Left lung (tissue), 10 donors: ENCODE results near the gene CCDC175. TPM values are rescaled to one million over a fixed set of nuclear protein-coding genes. Genes with fewer than 3 reads are reported as not detected.

ENCODE experiments used
- ATAC-seq: fragments of 200-7000 bp; cut with Tn5 transposase; one replicate; pipeline ENCODE4 v1.9.1; 2020; ENCODE audit warnings: moderate library complexity
- DNase-seq, 4 donors: peaks; one replicate each; pipeline ENCODE4 v3.0.0-alpha.2; 2013 to 2020
- H3K27ac ChIP-seq, 2 donors: fragments of 200-600 bp; sonication (generic) in 1 of 2; one replicate each; pipeline versions ENCODE4 v1.5.0 to v1.8.0; 2020 to 2021
- H3K27me3 ChIP-seq, 2 donors: fragments of 200-600 bp; sonication (generic) in 1 of 2; one replicate each; pipeline versions ENCODE4 v1.5.0 to v1.8.0; 2020 to 2021
- H3K36me3 ChIP-seq, 2 donors: fragments of 200-600 bp; sonication (generic) in 1 of 2; one replicate each; pipeline versions ENCODE4 v1.5.0 to v1.8.0; 2020 to 2021
- H3K4me1 ChIP-seq, 2 donors: fragments of 200-600 bp; one replicate each; pipeline ENCODE4 v1.8.0; 2021
- H3K4me3 ChIP-seq, 2 donors: fragments of 200-600 bp; sonication (generic) in 1 of 2; one replicate each; pipeline versions ENCODE4 v1.5.0 to v1.8.0; 2020 to 2021; ENCODE audit warnings: mild to moderate bottlenecking in 1 of 2
- H3K9me3 ChIP-seq, 2 donors: fragments of 200-600 bp; sonication (generic) in 1 of 2; one replicate each; pipeline versions ENCODE4 v1.5.0 to v1.8.0; 2020 to 2021
- intact Hi-C, 2 donors: fragments of 100-400 bp; cut with DNase I; formaldehyde crosslinking; loops; one replicate each; pipeline versions ENCODE4 v1.11.2 to v1.14.2; 2022
- polyA plus RNA-seq, 6 donors: library from polyadenylated mRNA; unstranded; fragments of 120-200 nt; gene quantifications; one replicate each; pipeline ENCODE4 v1.2.1, GENCODE V29; 2013; ENCODE audit not compliant: insufficient read length in 6 of 6
- total RNA-seq, 2 donors: library from RNA; stranded (reverse); fragmentation: NEBNext Ultra II Directional; extraction: Animal tissue kit (Norgen Biotek cat#: 25700); gene quantifications; one replicate each; pipeline ENCODE4 v1.2.1, GENCODE V29; 2021
- TF ChIP-seq, protein P1 (sequence below), 2 donors: fragments of 200-600 bp; sonication (generic) in 1 of 2; IDR thresholded peaks; one replicate each; pipeline versions ENCODE4 v1.5.0 to v1.8.0; 2021; ENCODE audit warnings: antibody characterized with exemption in 2 of 2
- donor health status: DM: no; HTN: yes; CAD: no.
- donor health status: DM: no; HTN: no; CAD: no.

CCDC175 gene
- total and polyA plus RNA-seq, 8 donors = 0.30 to 0.66 (median 0.41) TPM; not detected in 3

DNA sequence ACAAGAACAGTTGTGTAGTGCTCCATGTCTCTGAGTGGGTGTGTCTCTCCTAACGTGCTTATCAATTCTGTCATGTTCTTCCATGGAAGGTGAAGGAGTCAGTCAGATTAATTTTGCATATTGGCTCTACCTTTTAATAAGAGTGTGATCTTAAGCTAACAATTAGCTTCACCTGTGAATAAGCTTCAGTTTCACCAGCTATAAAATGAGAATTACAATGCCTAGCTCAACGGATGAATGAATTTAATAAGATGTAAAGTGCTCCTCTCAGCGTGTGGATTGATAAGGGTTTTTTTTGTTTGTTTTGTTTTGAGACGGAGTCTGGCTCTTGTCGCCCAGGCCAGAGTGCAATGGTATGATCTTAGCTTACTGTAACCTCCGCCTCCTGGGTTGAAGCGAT, 32.7 kb downstream of the CCDC175 start:
- H3K9me3 ChIP-seq = no peaks in the 10 kb centered on the region
- H3K27ac ChIP-seq = no peak overlapping the region
- intact Hi-C loops = no loop called here
- ATAC-seq (no peak), DNase-seq (no peak)
- no peak overlapping the region for H3K4me3 ChIP-seq
- H3K36me3 ChIP-seq = no peaks in the 10 kb centered on the region
- TF ChIP-seq, protein P1, sequence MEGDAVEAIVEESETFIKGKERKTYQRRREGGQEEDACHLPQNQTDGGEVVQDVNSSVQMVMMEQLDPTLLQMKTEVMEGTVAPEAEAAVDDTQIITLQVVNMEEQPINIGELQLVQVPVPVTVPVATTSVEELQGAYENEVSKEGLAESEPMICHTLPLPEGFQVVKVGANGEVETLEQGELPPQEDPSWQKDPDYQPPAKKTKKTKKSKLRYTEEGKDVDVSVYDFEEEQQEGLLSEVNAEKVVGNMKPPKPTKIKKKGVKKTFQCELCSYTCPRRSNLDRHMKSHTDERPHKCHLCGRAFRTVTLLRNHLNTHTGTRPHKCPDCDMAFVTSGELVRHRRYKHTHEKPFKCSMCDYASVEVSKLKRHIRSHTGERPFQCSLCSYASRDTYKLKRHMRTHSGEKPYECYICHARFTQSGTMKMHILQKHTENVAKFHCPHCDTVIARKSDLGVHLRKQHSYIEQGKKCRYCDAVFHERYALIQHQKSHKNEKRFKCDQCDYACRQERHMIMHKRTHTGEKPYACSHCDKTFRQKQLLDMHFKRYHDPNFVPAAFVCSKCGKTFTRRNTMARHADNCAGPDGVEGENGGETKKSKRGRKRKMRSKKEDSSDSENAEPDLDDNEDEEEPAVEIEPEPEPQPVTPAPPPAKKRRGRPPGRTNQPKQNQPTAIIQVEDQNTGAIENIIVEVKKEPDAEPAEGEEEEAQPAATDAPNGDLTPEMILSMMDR (IDR thresholded peaks at IDR 0.05) = no peak
- H3K27me3 ChIP-seq = no peaks in the 10 kb centered on the region
- no peaks in the 10 kb centered on the region for H3K4me1 ChIP-seq

DNA sequence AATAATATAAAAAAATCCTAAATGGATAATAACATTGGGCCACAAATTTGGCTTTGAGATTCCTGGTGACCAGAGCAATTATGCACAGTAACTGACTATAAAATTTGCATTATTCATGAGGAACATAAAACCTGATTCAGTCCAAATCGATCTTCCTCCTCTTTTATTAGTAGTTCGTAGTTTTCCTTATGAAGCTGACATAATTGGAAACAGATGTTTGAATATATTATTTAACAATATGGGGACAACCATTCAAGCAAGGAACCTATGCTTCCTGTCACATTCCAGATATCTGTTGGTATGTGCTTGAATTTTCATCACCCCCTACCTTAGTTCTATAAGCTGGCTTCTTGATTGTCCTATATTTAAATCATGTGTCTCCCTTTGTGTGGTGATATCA, 34.9 kb downstream of the CCDC175 start:
- Histone ChIP-seq H3K27me3 (no peaks in the 10 kb centered on the region), H3K4me1 (no peaks in the 10 kb centered on the region), H3K27ac (no peak overlapping the region), H3K9me3 (no peaks in the 10 kb centered on the region), H3K4me3 (no peak overlapping the region), H3K36me3 (no peaks in the 10 kb centered on the region)
- DNase-seq (no peak), ATAC-seq (no peak)
- TF ChIP-seq, protein P1 (IDR thresholded peaks at IDR 0.05) = no peak
- intact Hi-C loops = no loop called here

DNA sequence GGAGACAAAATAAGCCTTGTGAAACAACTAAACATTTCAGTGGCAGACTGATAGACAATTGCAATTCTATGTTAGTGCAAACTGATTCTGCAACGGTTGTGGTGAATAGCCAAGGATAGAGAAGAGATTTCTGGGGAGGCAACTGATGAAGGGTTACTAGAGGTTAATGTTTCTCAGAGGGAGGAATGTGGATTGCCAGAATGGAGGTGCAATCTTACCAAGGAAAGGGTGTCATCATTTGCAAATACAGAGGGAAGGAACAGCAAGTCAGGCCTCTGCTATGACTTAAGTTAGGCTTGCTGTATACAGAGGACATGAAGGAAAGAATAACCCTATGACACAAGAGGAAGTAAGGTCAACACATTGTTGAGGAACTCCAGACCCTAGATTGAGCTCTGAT, 35.8 kb downstream of the CCDC175 start:
- H3K4me3 ChIP-seq = no peak overlapping the region

DNA sequence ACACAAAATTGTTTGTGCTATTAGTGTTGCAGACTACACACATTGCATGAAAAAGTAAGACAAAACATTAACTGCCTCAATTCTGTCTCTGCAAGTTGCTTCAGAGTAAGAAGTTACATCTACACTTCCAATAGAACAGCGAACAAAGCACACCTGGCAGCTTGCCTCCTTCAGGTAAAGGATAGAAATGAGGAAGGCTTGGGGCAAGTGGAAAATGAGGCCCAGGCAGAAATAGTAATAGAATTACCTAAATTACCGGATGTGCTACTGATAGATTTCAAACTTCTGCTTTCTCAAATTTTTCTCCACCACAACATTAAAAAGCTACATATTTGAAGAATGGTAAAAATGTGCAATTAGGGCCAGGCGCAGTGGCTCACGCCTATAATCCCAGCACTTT, 37.7 kb downstream of the CCDC175 start:
- H3K9me3 ChIP-seq = no peaks in the 10 kb centered on the region
- no peak overlapping the region for H3K27ac ChIP-seq
- intact Hi-C loops = no loop called here
- TF ChIP-seq, protein P1 (IDR thresholded peaks at IDR 0.05) = no peak
- DNase-seq = no peak
- no peaks in the 10 kb centered on the region for H3K36me3 ChIP-seq
- no peaks in the 10 kb centered on the region for H3K4me1 ChIP-seq
- H3K27me3 ChIP-seq = no peaks in the 10 kb centered on the region
- ATAC-seq = no peak
- no peak overlapping the region for H3K4me3 ChIP-seq

More for the DNA sequence above, 35.8 kb downstream of the CCDC175 start:
- H3K9me3 ChIP-seq = no peaks in the 10 kb centered on the region
- TF ChIP-seq, protein P1 (IDR thresholded peaks at IDR 0.05) = no peak
- DNase-seq (no peak), ATAC-seq (no peak)
- H3K27me3 ChIP-seq = no peaks in the 10 kb centered on the region
- no peak overlapping the region for H3K27ac ChIP-seq
- H3K36me3 ChIP-seq = no peaks in the 10 kb centered on the region
- intact Hi-C loops = no loop called here
- H3K4me1 ChIP-seq = no peaks in the 10 kb centered on the region

DNA sequence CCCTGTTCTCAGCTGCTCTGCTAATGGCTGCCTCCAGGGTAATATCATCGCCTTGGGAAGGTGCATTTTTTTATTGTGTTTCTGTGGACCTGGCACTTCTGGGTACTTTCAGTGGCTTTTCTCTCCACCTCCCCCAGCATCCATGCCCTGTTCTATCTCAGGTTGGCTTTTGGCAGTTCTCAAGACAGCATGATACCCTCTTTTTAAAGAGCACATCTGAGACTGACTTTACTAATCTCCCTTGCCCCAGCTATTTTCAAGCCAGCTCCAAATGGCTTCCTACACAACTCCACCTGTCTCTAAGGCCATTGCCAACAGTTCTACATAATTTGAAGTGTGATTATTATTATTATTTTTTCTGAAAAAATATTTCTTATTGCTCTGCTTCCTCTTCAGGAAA, 39.1 kb downstream of the CCDC175 start:
- Histone ChIP-seq H3K9me3 (no peaks in the 10 kb centered on the region), H3K27me3 (no peaks in the 10 kb centered on the region), H3K27ac (no peak overlapping the region), H3K4me3 (no peak overlapping the region), H3K36me3 (no peaks in the 10 kb centered on the region), H3K4me1 (no peaks in the 10 kb centered on the region)
- DNase-seq (no peak), ATAC-seq (no peak)
- TF ChIP-seq, protein P1 (IDR thresholded peaks at IDR 0.05) = no peak
- intact Hi-C loops = no loop called here
